ENCODE measurements around the gene KNDC1. TPM values are rescaled to one million over a fixed set of nuclear protein-coding genes. Genes with fewer than 3 reads are reported as not detected.

Gene KNDC1
- total and polyA plus RNA-seq, 2 donors (not counting 1 experiment from before 2014, with no cell fraction given): 0.17 to 0.45 TPM

DNA sequence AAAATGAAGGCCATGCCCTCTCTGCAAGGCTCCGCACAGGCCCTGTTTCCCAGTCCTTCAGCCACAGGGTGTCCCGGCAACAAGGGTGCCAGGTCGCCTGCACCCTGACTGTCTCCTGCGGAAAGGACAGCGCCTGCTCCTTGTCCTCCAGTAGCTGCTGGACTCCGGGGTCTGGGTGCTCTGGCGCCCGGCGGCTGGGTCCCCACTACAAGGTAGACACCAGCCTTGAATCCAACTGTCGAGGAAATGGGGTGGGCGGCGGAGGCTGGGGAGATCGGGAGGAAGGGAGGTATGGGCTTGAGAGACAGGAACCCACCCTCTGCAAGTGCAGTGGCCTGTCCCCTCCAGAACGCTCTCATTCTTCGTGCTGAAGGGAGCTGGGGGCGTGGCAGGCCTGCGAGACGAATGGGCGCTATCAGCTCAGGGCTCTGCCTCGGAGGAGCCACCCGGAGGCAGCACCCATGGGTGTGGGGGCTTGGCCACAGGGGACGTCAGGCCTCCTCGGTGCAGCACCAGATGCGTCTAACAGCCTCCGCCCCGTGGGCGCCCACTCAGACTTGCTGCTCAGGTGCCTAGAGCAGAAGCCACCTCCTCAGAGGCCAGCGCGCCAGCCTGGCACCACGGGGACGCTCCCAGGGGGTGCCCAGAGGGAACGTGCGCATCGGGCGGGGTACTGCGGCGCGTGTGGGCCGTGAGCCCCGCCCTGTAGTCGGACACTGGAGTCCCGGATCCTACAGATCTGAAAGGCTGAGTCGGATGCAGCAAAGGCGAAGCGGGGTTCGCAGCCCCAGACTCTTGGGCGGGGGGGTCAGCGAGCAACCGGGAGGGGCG is 101.1 kb downstream of the KNDC1 start:
- H3K27me3 ChIP-seq (replicated peaks in 1 of 4; ENCODE audit: control extremely low read depth in 1 of 4, control insufficient read depth in 3 of 4, insufficient read depth in 4 of 4, low read length in 3 of 4): no peaks in the 10 kb centered on the region
- no peaks in the 10 kb centered on the region for H4K20me1 ChIP-seq (ENCODE audit: control insufficient read depth, insufficient read depth, low read length, poor library complexity, severe bottlenecking)
- ChIA-PET POLR2A (interaction anchor here (0.6 to 2.2 kb wide), 5 partner anchors 14 to 21 kb away, joined by 3 to 10 read pairs (median 3); no protein-coding TSS in a partner anchor), CTCF (interaction anchor here (0.9 to 8.9 kb wide), 2 partner anchors 14 to 17 kb away, joined by 3 to 80 read pairs; partner anchors contain the start of gene ADAM8)
- no peaks in the 10 kb centered on the region for H3K79me2 ChIP-seq (ENCODE audit: control insufficient read depth, insufficient read depth, low read length)
- peaks cover 59 to 78% of the 10 kb centered on the region in 2 donors for H3K4me1 ChIP-seq (ENCODE audit: control insufficient read depth in 2 of 2, insufficient read depth in 2 of 2, low read length in 2 of 2)
- H3K9me3 Mint-ChIP-seq (ENCODE audit: insufficient read depth): no peaks in the 10 kb centered on the region
- peak overlapping the region; percentile 93 for H3K27ac Mint-ChIP-seq
- H3K4me1 Mint-ChIP-seq: peaks cover 74% of the 10 kb centered on the region
- peak overlapping the region; percentile 89 for H3K4me3 Mint-ChIP-seq
- H3K27me3 Mint-ChIP-seq: no peaks in the 10 kb centered on the region
- intact Hi-C loops (cut with micrococcal nuclease): loop anchor here (1.0 to 5.0 kb wide), 5 partner anchors 14 to 929 kb away; partner anchors contain the start of genes ECHS1 and LRRC27
- H3K36me3 ChIP-seq (replicated peaks in 1 of 2; ENCODE audit: control extremely low read depth in 1 of 2, control insufficient read depth in 1 of 2, extremely low read depth in 1 of 2, insufficient read depth in 2 of 2, low read length in 1 of 2): peaks cover 0 to 12% of the 10 kb centered on the region in 2 experiments
- peak overlapping the region in 4 of 5 experiments; percentile 49 to 79 (median 62) for H3K4me3 ChIP-seq (ENCODE audit: control extremely low read depth in 1 of 5, extremely low read depth in 1 of 5, insufficient read depth in 1 of 5, low read depth in 2 of 5, low read length in 4 of 5)
- TF ChIP-seq CTCF (IDR thresholded peaks at IDR 0.05): no peak
- TF ChIP-seq EZH2 (IDR thresholded peaks at IDR 0.05; ENCODE audit: borderline replicate concordance, insufficient read depth, low read depth, low read length, poor library complexity, severe bottlenecking): no peak
- peak overlapping the region; percentile 88 for H3K9ac ChIP-seq (ENCODE audit: low read length)
- ATAC-seq (ENCODE audit: low read depth) (peak; percentile 55), DNase-seq (peak; percentile 88)
- 19% methylated on average over 44 of the region's 50 CpGs for WGBS (ENCODE audit: insufficient coverage)
- H3K27ac ChIP-seq (ENCODE audit: low read length in 2 of 2): peak overlapping the region; percentile 73 to 87
- H3K4me2 ChIP-seq (replicated peaks; ENCODE audit: low read depth, low read length, poor library complexity, severe bottlenecking): peak overlapping the region; percentile 91
- peak overlapping the region; percentile 73 for H2AFZ ChIP-seq (ENCODE audit: insufficient read depth, low read depth, low read length, poor library complexity, severe bottlenecking)
- no peaks in the 10 kb centered on the region for H3K9me3 ChIP-seq (ENCODE audit: control extremely low read depth in 1 of 3, control insufficient read depth in 2 of 3, insufficient read depth in 1 of 3, low read length in 2 of 3)
